Neuronal stem cell (in vitro differentiated cells): ENCODE data around the gene DUS2.
"Not testable (repeated sequence)": the region's sequence is repeated elsewhere in the genome, so short reads cannot be mapped to it uniquely, and the experiment has no call there.

ENCODE experiments used
- DNase-seq: peaks from one replicate; pipeline ENCODE4 v3.0.0-alpha.2; 2013; ENCODE audit warnings: low spot score
- H2AFZ ChIP-seq: one replicate; pipeline ENCODE4 v1.6.1; 2013; ENCODE audit warnings: mild to moderate bottlenecking, low read length, inconsistent platforms
- H2AK5ac ChIP-seq: 2 replicates; pipeline ENCODE4 v1.6.1; 2013; ENCODE audit warnings: low read depth, mild to moderate bottlenecking, inconsistent platforms, low read length, moderate library complexity, mixed read lengths
- H2BK120ac ChIP-seq: 2 replicates; pipeline ENCODE4 v1.6.1; 2013; ENCODE audit warnings: low read depth, mild to moderate bottlenecking, inconsistent platforms, low read length, moderate library complexity, mixed read lengths
- H2BK12ac ChIP-seq: one replicate; pipeline ENCODE4 v1.6.1; 2013; ENCODE audit warnings: low read length, inconsistent platforms
- H2BK15ac ChIP-seq: 2 replicates; pipeline ENCODE4 v1.6.1; 2013; ENCODE audit warnings: mild to moderate bottlenecking, low read length, inconsistent platforms, mixed read lengths
- H2BK5ac ChIP-seq: one replicate; pipeline ENCODE4 v1.6.1; 2013; ENCODE audit warnings: inconsistent platforms, mild to moderate bottlenecking, low read length, moderate library complexity
- H3K14ac ChIP-seq: one replicate; pipeline ENCODE4 v1.6.1; 2013; ENCODE audit warnings: low read length, inconsistent platforms
- H3K18ac ChIP-seq: 2 replicates; pipeline ENCODE4 v1.6.1; 2013; ENCODE audit warnings: low read length, inconsistent platforms
- H3K23ac ChIP-seq: 2 replicates; pipeline ENCODE4 v1.6.1; 2013; ENCODE audit warnings: low read depth, mild to moderate bottlenecking, mixed read lengths, low read length, inconsistent platforms; ENCODE audit not compliant: poor library complexity
- H3K27ac ChIP-seq: replicated peaks from 3 replicates; pipeline ENCODE4 v1.5.1; 2013; ENCODE audit warnings: low read length, inconsistent platforms
- H3K27me3 ChIP-seq, 3 experiments: 2 replicates each; pipeline ENCODE4 v1.6.1; 2013; ENCODE audit warnings: low read length in 3 of 3, mild to moderate bottlenecking in 2 of 3, inconsistent platforms in 1 of 3, low read depth in 1 of 3, mixed read lengths in 1 of 3, moderate library complexity in 1 of 3; ENCODE audit not compliant: control insufficient read depth in 3 of 3, insufficient read depth in 3 of 3
- H3K36me3 ChIP-seq, 2 donors: replicated peaks in 1 of 2; 2 replicates each; pipeline ENCODE4 v1.6.1; 2013; ENCODE audit warnings: low read length in 2 of 2; ENCODE audit not compliant: control insufficient read depth in 2 of 2, insufficient read depth in 2 of 2
- H3K4ac ChIP-seq: 2 replicates; pipeline ENCODE4 v1.6.1; 2013; ENCODE audit warnings: inconsistent platforms, mild to moderate bottlenecking, low read length, moderate library complexity
- H3K4me1 ChIP-seq, 2 donors: 1 replicate in 1 of 2; 2 replicates in 1 of 2; pipeline ENCODE4 v1.6.1; 2013; ENCODE audit warnings: low read length in 2 of 2, low read depth in 1 of 2; ENCODE audit not compliant: control insufficient read depth in 2 of 2, insufficient read depth in 1 of 2
- H3K4me2 ChIP-seq: one replicate; pipeline ENCODE4 v1.6.1; 2013; ENCODE audit warnings: mild to moderate bottlenecking, low read length, inconsistent platforms; ENCODE audit not compliant: insufficient read depth, poor library complexity, severe bottlenecking
- H3K4me3 ChIP-seq, 2 donors: 2 replicates each; pipeline ENCODE4 v1.5.1; 2013; ENCODE audit warnings: low read length in 2 of 2, mild to moderate bottlenecking in 2 of 2, inconsistent platforms in 1 of 2, moderate library complexity in 1 of 2
- H3K79me1 ChIP-seq: one replicate; pipeline ENCODE4 v1.6.1; 2013; ENCODE audit warnings: low read depth, mild to moderate bottlenecking, inconsistent platforms, low read length, moderate library complexity
- H3K9ac ChIP-seq: one replicate; pipeline ENCODE4 v1.6.1; 2013; ENCODE audit warnings: mild to moderate bottlenecking, low read depth, low read length, inconsistent platforms; ENCODE audit not compliant: poor library complexity
- H3K9me3 ChIP-seq, 2 donors: replicated peaks in 1 of 2; 2 replicates each; pipeline versions ENCODE3 to v1.6.1; 2013; ENCODE audit warnings: low read length in 2 of 2, mild to moderate bottlenecking in 2 of 2, inconsistent platforms in 1 of 2, low read depth in 1 of 2, mixed read lengths in 1 of 2, moderate library complexity in 1 of 2; ENCODE audit not compliant: control insufficient read depth in 2 of 2, insufficient read depth in 1 of 2
- H4K8ac ChIP-seq: one replicate; pipeline ENCODE4 v1.6.1; 2013; ENCODE audit warnings: low read depth, mild to moderate bottlenecking, inconsistent platforms, low read length, moderate library complexity
- H4K91ac ChIP-seq: one replicate; pipeline ENCODE4 v1.6.1; 2013; ENCODE audit warnings: low read length, low read depth, mild to moderate bottlenecking, inconsistent platforms; ENCODE audit not compliant: poor library complexity
- WGBS, 2 donors: extraction: QIAGEN DNeasy Blood & Tissue Kit; methylation state at CpG; one replicate each; pipeline ENCODE4 v1.1.7; 2013; ENCODE audit warnings: missing lambda C conversion rate in 2 of 2, mixed read lengths in 1 of 2; ENCODE audit not compliant: insufficient read length in 2 of 2, insufficient replicate concordance in 1 of 2; ENCODE audit errors: extremely low coverage in 2 of 2; 5-methylcytosine and 5-hydroxymethylcytosine counted together

The DUS2 gene

GRCh38 chr16:68111379-68111778 lies 88.3 kb downstream of the DUS2 start:
- H3K27me3 ChIP-seq, result no peaks in the 10 kb centered on the region
- H2BK5ac ChIP-seq, result no peak overlapping the region
- DNase-seq, result no peak
- no peak overlapping the region for H3K14ac ChIP-seq
- no peak overlapping the region for H3K4ac ChIP-seq
- no CpG with 5 or more reads among the region's 2 CpGs for WGBS, 2 donors
- no peak overlapping the region for H2AK5ac ChIP-seq
- no peak overlapping the region for H2BK120ac ChIP-seq
- H3K4me2 ChIP-seq, result no peak overlapping the region
- no peak overlapping the region for H4K8ac ChIP-seq
- H3K36me3 ChIP-seq, result no peaks in the 10 kb centered on the region
- H2BK12ac ChIP-seq, result no peak overlapping the region
- no peak overlapping the region for H3K4me3 ChIP-seq
- H3K18ac ChIP-seq, result no peak overlapping the region
- no peaks in the 10 kb centered on the region for H3K4me1 ChIP-seq
- H2BK15ac ChIP-seq, result no peak overlapping the region
- no peak overlapping the region for H3K9ac ChIP-seq
- no peak overlapping the region for H2AFZ ChIP-seq
- H3K23ac ChIP-seq, result no peak overlapping the region
- no peak overlapping the region for H3K27ac ChIP-seq
- no peak overlapping the region for H4K91ac ChIP-seq
- H3K79me1 ChIP-seq, result peaks cover 8% of the 10 kb centered on the region
- peaks cover 2 to 37% of the 10 kb centered on the region in 2 donors for H3K9me3 ChIP-seq

- H2BK5ac ChIP-seq, result no peak overlapping the region
- H2BK120ac ChIP-seq, result no peak overlapping the region
- no peaks in the 10 kb centered on the region for H3K4me1 ChIP-seq
- H3K27me3 ChIP-seq, result no peaks in the 10 kb centered on the region
- no peak overlapping the region for H3K4me2 ChIP-seq
- H2AK5ac ChIP-seq, result no peak overlapping the region
- H4K91ac ChIP-seq, result no peak overlapping the region
- no peaks in the 10 kb centered on the region for H3K36me3 ChIP-seq
- no peak overlapping the region for H3K18ac ChIP-seq
- H3K4me3 ChIP-seq, result peak overlapping the region in 1 of 2 donors; percentile 38
- no peak overlapping the region for H2BK12ac ChIP-seq
- H3K9me3 ChIP-seq, result peaks cover 0 to 37% of the 10 kb centered on the region in 2 donors
- H3K9ac ChIP-seq, result no peak overlapping the region
- H2BK15ac ChIP-seq, result no peak overlapping the region
- no peak overlapping the region for H2AFZ ChIP-seq
- no peak overlapping the region for H4K8ac ChIP-seq
- WGBS, 2 donors, result no CpG with 5 or more reads among the region's 5 CpGs
- H3K27ac ChIP-seq, result no peak overlapping the region
- H3K79me1 ChIP-seq, result peaks cover 8% of the 10 kb centered on the region
- H3K23ac ChIP-seq, result no peak overlapping the region
- no peak overlapping the region for H3K14ac ChIP-seq
- DNase-seq, result no peak
- H3K4ac ChIP-seq, result no peak overlapping the region
Measured at GRCh38 chr16:68113059-68113761, 90.1 kb downstream of the DUS2 start.

DNA sequence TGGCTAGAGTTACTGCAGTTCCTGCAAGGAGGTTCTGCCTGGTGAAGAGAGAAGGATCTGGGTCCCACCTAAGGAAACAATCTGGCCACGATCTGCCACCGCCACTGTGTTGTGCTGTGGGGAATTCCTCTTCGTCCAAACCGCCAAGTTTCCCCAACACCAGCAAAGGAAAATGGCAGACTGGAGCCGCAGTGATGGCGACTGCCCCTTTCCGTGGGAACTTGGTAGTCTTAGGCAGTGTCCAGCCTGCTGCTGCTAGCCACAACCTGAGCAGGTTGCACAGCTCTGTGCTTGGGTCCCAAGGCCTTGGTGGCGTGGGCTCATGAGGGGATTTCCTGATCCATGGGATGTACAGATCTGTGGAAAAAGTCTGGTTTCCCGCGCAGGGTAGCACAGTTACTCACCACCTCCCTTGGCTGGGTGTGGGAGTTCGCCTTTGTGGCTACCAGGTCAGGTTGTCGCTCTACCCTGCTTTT lies 90.7 kb downstream of the DUS2 start:
- Histone ChIP-seq H3K23ac (peak overlapping the region; percentile 73), H3K14ac (no peak overlapping the region), H2AFZ (no peak overlapping the region), H3K4me3 (no peak overlapping the region), H3K79me1 (peaks cover 8% of the 10 kb centered on the region), H2AK5ac (peak overlapping the region; percentile 70), H3K4me2 (no peak overlapping the region), H3K4me1 (no peaks in the 10 kb centered on the region), H4K8ac (no peak overlapping the region), H4K91ac (no peak overlapping the region), H2BK5ac (no peak overlapping the region), H3K9me3 (peaks cover 0 to 32% of the 10 kb centered on the region in 2 donors), H2BK15ac (no peak overlapping the region), H3K27ac (no peak overlapping the region), H2BK12ac (peak overlapping the region; percentile 41), H3K27me3 (no peaks in the 10 kb centered on the region), H2BK120ac (no peak overlapping the region), H3K36me3 (peaks cover 0 to 2% of the 10 kb centered on the region in 2 donors), H3K4ac (no peak overlapping the region), H3K9ac (peak overlapping the region; percentile 44), H3K18ac (peak overlapping the region; percentile 51)
- no peak for DNase-seq
- WGBS, 2 donors, result no CpG with 5 or more reads among the region's 12 CpGs

DNA sequence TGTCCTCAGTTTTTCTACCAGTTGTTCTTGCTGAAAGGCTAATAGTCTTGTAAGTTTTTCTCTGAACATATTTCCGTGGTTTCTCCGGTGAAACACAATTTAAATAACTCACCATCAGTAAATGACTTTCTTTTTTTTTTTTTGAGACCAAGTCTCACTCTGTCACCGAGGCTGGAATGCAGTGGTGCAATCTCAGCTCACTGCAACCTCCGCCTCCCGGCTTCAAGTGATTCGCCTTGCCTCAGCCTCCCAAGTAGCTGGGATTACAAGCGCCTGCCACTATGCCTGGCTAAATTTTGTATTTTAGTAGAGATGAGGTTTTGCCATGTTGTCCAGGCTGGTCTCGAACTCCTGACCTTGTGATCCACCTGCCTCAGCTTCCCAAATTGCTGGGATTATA lies 91.9 kb downstream of the DUS2 start:
- H3K9ac ChIP-seq, H3K27ac ChIP-seq, H3K4me2 ChIP-seq, H2BK12ac ChIP-seq, DNase-seq, H2BK5ac ChIP-seq, H2AFZ ChIP-seq, H3K4me3 ChIP-seq, H2AK5ac ChIP-seq, H2BK15ac ChIP-seq, H3K4me1 ChIP-seq, H3K36me3 ChIP-seq, H3K27me3 ChIP-seq, H3K14ac ChIP-seq, H2BK120ac ChIP-seq, H4K8ac ChIP-seq, H3K4ac ChIP-seq, H3K18ac ChIP-seq, H3K79me1 ChIP-seq, H3K23ac ChIP-seq, H4K91ac ChIP-seq: not testable (repeated sequence)
- H3K9me3 ChIP-seq, result peaks cover 0 to 26% of the 10 kb centered on the region in 2 donors
- WGBS, 2 donors, result no CpG with 5 or more reads among the region's 8 CpGs
